Glutamatergic neuron (in vitro differentiated cells): ENCODE results near the gene PPP2R2C. TPM values are rescaled to one million over a fixed set of nuclear protein-coding genes. Genes with fewer than 3 reads are reported as not detected.

ENCODE experiments used
- DNase-seq: peaks from one replicate; pipeline ENCODE4 v3.0.0; 2022
- H3K27ac Mint-ChIP-seq: one replicate; pipeline ENCODE4 v1.8.0; 2020; ENCODE audit warnings: mild to moderate bottlenecking, mixed read lengths, inconsistent platforms; ENCODE audit not compliant: unreplicated experiment
- H3K27me3 Mint-ChIP-seq: one replicate; pipeline ENCODE4 v1.8.0; 2020; ENCODE audit warnings: mild to moderate bottlenecking, moderate library complexity, mixed read lengths, inconsistent platforms; ENCODE audit not compliant: unreplicated experiment
- H3K36me3 Mint-ChIP-seq: one replicate; pipeline ENCODE4 v1.8.0; 2020; ENCODE audit warnings: mild to moderate bottlenecking, mixed read lengths, inconsistent platforms; ENCODE audit not compliant: unreplicated experiment
- H3K4me1 Mint-ChIP-seq: one replicate; pipeline ENCODE4 v1.8.0; 2020; ENCODE audit warnings: mild to moderate bottlenecking, low read depth, mixed read lengths, inconsistent platforms; ENCODE audit not compliant: unreplicated experiment
- H3K4me3 Mint-ChIP-seq: one replicate; pipeline ENCODE4 v1.8.0; 2020; ENCODE audit warnings: mild to moderate bottlenecking, mixed read lengths, inconsistent platforms; ENCODE audit not compliant: unreplicated experiment
- H3K9me3 Mint-ChIP-seq: one replicate; pipeline ENCODE4 v1.8.0; 2020; ENCODE audit warnings: mild to moderate bottlenecking, moderate library complexity, mixed read lengths, inconsistent platforms; ENCODE audit not compliant: unreplicated experiment
- total RNA-seq: library from RNA; stranded (reverse); fragmentation: NEBNext Ultra II Directional; extraction: Animal tissue kit (Norgen Biotek cat#: 25700); gene quantifications from one replicate; pipeline ENCODE4 v1.2.1, GENCODE V29; 2021; ENCODE audit not compliant: unreplicated experiment
- TF ChIP-seq, protein P1 (sequence below): fragments of 200-600 bp; sonication (generic); IDR thresholded peaks from one replicate; pipeline ENCODE4 v1.5.0; 2021; ENCODE audit not compliant: partially characterized antibody, unreplicated experiment

Gene PPP2R2C
- total RNA-seq, 1 donor from 2014 or later: 9.4 TPM

DNA sequence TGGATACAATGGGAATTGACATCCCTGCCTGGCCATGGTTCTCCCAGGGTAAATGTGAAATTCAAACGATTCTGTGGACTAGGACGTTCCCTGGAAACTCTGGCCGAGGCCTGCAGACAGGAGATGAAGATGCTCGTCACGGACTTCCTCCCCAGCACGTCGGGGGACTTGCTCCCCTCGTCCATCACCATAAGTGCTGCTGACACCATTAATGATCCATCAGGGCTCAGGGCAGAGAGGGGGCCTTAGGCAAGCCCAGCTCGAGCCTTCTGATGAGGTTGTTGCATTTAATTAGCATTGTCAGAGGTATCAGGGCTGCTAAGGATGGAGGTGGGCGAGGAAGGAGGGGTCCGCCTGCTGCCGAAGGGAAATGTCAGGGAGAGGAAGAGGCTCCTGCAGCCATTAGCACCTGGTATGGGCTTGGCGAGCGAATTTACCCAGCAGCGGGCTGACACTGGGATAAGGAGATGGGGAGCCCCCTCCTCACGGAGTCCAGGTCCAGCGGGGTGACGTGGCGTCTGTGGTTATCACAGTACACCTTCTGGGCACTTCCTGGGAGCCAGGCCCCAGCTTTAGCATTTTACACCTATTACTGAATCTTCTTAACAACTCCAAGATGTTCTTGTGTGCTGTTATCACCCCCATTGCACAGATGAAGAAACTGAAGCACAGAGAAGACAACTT lies 83.1 kb downstream of the PPP2R2C start:
- TF ChIP-seq, protein P1, sequence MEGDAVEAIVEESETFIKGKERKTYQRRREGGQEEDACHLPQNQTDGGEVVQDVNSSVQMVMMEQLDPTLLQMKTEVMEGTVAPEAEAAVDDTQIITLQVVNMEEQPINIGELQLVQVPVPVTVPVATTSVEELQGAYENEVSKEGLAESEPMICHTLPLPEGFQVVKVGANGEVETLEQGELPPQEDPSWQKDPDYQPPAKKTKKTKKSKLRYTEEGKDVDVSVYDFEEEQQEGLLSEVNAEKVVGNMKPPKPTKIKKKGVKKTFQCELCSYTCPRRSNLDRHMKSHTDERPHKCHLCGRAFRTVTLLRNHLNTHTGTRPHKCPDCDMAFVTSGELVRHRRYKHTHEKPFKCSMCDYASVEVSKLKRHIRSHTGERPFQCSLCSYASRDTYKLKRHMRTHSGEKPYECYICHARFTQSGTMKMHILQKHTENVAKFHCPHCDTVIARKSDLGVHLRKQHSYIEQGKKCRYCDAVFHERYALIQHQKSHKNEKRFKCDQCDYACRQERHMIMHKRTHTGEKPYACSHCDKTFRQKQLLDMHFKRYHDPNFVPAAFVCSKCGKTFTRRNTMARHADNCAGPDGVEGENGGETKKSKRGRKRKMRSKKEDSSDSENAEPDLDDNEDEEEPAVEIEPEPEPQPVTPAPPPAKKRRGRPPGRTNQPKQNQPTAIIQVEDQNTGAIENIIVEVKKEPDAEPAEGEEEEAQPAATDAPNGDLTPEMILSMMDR: no peak
- Mint-ChIP-seq H3K4me3 (no peak overlapping the region), H3K27ac (no peak overlapping the region), H3K36me3 (no peaks in the 10 kb centered on the region), H3K9me3 (peaks cover 11% of the 10 kb centered on the region), H3K4me1 (peaks cover 3% of the 10 kb centered on the region), H3K27me3 (peaks cover 9% of the 10 kb centered on the region)
- DNase-seq: no peak

DNA sequence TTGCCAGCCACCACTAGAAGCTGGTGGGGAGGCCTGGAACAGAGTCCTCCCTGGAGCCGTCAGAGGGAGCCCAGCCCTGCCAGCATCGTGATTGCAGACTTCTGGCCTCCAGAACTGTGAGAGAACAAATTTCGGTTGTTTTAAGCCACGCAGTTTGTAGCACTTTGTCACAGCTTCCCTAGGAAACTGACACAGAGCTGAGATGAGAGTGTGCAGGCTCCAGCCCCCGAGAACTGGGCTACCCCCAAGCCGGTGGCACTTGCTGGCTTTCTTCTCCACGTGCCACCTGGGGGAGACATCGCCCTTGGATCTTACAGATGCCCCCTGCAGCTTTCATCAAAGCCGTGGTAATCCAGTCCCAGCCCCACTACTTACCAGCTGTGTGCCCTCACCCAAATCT lies 83.7 kb downstream of the PPP2R2C start:
- peaks cover 11% of the 10 kb centered on the region for H3K9me3 Mint-ChIP-seq
- peaks cover 3% of the 10 kb centered on the region for H3K4me1 Mint-ChIP-seq
- no peak for DNase-seq
- TF ChIP-seq, protein P1: no peak
- H3K36me3 Mint-ChIP-seq: no peaks in the 10 kb centered on the region
- peaks cover 9% of the 10 kb centered on the region for H3K27me3 Mint-ChIP-seq
- no peak overlapping the region for H3K27ac Mint-ChIP-seq
- H3K4me3 Mint-ChIP-seq: no peak overlapping the region

DNA sequence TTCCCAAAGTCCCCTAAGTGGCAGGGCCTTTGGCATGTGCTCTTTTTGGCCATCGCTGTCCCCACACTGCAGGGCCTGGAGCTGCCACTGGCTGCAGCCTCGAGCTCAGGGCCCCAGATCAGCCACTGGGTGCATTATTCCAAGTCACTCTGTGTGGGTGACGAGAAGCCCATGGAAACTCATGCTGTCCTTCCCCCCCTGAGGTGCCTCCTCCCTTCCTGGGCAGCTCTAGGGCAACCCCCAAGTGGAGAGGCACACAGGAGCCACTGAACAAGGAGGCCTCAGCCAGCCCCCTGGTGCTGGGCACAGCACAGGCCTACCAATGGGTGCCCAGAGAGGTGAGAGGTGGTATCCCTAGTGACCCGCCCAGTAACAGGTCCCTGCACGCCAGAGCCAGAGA lies 84.5 kb downstream of the PPP2R2C start:
- Mint-ChIP-seq H3K27ac (no peak overlapping the region), H3K4me1 (peaks cover 3% of the 10 kb centered on the region), H3K36me3 (no peaks in the 10 kb centered on the region), H3K27me3 (peaks cover 9% of the 10 kb centered on the region), H3K4me3 (no peak overlapping the region), H3K9me3 (peaks cover 10% of the 10 kb centered on the region)
- DNase-seq: no peak
- TF ChIP-seq, protein P1: no peak

DNA sequence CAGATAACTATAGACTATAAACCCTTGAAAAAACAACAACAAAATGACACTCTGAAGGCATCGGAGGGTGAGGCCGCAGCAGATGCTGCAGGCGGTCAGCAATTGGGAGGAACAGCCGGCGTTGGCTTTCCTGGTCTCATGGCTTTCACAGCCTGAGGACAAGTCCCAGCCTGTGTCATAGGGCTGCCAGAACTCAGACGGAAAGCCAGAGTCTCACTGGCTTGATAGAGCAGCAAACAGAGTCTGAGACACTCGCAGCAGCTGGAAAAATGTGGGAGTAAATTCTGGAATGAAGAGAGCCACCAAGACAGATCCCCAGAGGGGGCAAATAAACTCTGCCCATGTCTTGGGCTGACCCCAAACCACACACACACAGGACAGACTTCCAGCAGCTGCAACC lies 86.3 kb downstream of the PPP2R2C start:
- peaks cover 4% of the 10 kb centered on the region for H3K9me3 Mint-ChIP-seq
- no peaks in the 10 kb centered on the region for H3K36me3 Mint-ChIP-seq
- no peaks in the 10 kb centered on the region for H3K4me1 Mint-ChIP-seq
- no peak overlapping the region for H3K4me3 Mint-ChIP-seq
- TF ChIP-seq, protein P1: no peak
- H3K27me3 Mint-ChIP-seq: peaks cover 8% of the 10 kb centered on the region
- no peak overlapping the region for H3K27ac Mint-ChIP-seq
- no peak for DNase-seq

DNA sequence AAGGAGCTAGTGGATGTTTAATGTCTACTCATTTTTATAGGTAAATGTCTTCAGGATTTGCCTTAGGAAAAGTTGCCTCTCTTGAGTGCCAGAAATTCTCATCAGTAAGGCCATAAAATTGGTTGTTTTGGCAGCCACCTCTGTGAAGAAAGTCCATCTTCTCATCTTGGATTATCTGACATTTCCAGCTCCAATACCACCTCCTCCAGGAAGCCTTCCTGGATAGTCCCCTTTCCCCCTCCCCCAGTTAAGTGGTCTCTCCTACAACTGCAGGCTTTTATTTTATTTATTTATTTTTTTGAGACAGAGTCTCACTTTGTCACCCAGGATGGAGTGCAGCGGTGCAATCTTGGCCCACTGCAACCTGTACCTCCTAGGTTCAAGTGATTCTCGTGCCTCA lies 87.1 kb downstream of the PPP2R2C start:
- TF ChIP-seq, protein P1: no peak
- peaks cover 5% of the 10 kb centered on the region for H3K27me3 Mint-ChIP-seq

More for the DNA sequence above, 87.1 kb downstream of the PPP2R2C start:
- no peaks in the 10 kb centered on the region for H3K36me3 Mint-ChIP-seq
- no peaks in the 10 kb centered on the region for H3K4me1 Mint-ChIP-seq
- no peak overlapping the region for H3K27ac Mint-ChIP-seq
- H3K4me3 Mint-ChIP-seq: no peak overlapping the region
- H3K9me3 Mint-ChIP-seq: peaks cover 4% of the 10 kb centered on the region
- no peak for DNase-seq
